ENCODE measurements around the gene UCN3.
"Not testable (repeated sequence)": the region's sequence is repeated elsewhere in the genome, so short reads cannot be mapped to it uniquely, and the experiment has no call there.

The UCN3 gene

DNA sequence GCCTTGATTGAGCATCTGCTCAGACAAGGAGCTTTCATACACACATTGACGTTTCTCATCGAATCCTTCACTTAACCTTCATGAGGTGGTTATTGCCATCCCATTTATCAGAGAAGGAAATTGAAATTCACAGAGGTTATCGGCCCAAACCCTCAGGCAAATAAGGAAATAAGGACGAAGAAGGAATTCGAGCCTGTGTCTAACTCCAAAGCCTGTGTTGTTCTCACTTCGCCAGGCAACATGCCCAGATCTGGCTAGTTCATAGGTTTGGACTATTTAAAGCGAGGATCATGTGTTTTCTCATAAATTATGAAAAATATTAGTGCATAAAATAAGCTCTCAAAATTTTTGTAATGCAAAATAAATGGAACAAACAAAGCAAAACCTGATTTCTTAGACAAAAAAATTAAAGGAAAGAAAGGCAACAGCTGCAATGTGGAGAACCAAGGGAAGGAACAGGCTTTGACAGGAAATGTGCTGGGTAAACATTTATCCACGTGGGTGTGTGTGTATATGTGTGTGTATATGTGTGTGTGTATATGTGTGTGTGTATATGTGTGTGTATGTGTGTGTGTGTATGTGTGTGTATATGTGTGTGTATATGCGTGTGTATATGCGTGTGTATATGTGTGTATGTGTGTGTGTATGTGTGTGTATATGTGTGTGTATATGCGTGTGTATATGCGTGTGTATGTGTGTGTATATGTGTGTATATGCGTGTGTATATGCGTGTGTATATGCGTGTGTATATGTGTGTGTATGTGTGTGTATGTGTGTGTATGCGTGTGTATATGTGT lies 4.8 kb downstream of the UCN3 start:
- no peak for DNase-seq

- DNase-seq = no peak
Measured at GRCh38 chr10:5370493-5371352, 6.0 kb downstream of the UCN3 start.

DNA sequence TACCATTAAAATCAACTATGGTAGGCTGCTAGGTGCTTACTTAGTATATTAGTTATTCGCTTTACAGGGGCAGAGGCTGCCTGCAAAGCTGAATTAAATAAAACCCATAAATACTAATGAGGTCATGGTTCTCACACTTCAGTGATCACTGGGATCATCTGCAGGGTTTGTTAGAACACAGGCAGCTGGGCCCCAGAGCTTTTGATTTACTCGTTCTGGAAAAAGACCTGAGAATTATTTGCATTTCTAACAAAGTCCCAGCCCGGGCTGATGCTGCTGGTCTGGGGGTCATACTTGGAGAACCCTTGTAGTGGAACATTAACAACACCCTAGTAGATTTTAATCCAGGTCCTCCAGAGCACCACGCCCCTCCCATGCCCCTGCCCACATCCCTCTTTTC lies 8.5 kb downstream of the UCN3 start:
- DNase-seq = no peak

GRCh38 chr10:5373891-5374611 lies 9.3 kb downstream of the UCN3 start:
- DNase-seq = no peak

DNA sequence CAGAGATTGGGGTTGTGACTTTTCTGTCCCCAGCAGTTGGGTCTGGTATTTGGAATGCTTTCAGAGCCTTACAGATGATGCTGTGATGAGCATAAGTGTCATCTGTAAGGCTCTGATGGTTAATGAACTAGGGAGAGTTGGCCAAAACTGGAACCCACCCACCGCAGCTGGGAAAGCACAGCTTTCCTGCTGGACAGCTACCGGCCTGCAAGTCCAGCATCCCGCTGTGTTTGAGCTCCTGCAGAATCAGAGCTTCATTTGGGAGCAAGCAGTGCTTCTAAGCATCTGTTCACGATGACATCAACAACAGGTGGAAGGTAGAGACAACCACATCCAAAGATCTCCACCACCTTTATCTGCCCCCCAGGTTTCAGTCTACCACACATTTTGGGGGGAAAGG lies 11.7 kb downstream of the UCN3 start:
- no peak for DNase-seq

DNA sequence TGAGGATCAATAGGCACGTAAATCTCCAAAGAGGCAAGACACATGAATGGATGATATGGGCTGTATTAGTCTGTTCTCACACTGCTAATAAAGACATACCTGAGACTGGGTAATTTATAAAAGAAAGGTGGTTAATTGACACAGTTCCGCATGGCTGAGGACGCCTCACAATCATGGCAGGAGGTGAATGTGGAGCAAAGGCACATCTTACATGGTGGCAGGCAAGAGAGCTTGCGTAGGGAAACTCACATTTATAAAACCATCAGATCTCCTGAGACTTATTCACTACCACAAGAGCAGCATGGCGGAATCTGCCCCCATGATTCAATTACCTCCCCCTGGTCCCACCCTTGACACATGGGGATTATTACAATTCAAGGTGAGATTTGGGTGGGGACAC lies 14.4 kb downstream of the UCN3 start:
- not testable (repeated sequence) for DNase-seq

DNA sequence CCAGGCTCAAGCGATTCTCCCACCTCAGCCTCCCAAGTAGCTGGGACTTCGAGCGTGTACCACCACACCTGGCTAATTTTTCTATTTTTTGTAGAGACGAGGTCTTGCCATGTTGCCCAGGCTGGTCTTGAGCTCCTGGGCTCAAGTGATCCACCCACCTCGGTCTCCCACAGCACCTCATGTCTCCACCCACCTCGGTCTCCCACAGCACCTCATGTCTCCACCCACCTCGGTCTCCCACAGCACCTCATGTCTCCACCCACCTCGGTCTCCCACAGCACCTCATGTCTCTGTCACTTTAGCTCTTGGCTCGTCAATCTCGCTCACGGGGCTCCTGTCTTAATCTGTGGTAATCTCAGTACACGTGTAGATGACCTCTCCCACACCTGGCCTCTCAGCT lies 15.6 kb downstream of the UCN3 start:
- not testable (repeated sequence) for DNase-seq

DNA sequence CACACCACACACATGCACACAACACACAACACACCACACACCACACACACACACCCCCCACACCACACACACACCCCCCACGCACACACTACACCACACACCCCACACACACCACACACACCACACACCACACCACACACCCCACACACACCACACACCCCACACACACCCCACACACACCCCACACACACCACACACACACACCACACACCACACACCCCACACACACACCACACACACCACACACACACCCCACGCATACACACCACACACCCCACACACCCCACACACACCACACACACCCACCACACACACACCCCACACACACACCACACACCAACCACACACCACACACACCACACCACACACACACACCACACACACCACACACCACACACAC lies 16.4 kb downstream of the UCN3 start:
- DNase-seq = no peak

DNA sequence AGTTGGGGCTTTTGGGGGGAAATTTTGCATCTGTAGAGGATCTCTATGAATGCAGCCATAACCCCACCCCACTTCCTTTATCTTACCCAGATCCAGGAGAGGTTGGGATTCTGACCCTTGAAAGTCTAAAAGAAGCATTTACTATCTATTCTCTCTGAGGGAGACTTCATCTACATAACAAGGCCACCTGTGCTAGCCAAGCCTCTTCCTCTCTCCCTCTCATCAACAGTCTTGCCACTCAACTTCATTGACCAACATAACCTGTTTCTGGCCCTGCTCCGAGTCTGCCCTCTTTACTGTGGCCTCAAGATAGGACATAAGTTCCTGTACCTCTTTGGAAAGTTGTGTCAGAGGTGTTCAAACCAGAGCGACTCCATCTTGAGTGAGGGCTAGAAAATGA lies 20.5 kb downstream of the UCN3 start:
- no peak for DNase-seq

GRCh38 chr10:5387169-5387568 lies 22.4 kb downstream of the UCN3 start:
- DNase-seq = no peak

- no peak for DNase-seq
Measured at GRCh38 chr10:5390607-5391205, 25.9 kb downstream of the UCN3 start.

DNA sequence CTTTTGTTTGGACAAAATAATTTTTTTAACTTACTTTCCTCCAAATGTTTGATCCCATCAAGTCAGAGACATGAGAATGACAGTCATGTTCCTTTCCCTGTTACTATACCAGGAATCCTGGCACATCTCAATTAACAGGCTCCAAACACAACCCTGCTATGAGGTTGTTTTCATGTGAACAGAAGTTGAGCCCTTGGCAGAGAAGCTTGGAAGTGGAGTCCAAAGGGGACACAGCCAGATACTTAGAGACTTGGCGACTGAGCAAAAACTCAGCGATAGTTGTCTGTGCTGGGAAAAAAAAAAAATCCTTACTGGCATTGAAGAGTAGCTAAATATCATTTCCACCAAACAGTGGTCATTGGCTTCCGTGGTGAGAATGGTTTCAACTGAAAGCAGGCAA lies 27.0 kb downstream of the UCN3 start:
- DNase-seq = no peak

DNA sequence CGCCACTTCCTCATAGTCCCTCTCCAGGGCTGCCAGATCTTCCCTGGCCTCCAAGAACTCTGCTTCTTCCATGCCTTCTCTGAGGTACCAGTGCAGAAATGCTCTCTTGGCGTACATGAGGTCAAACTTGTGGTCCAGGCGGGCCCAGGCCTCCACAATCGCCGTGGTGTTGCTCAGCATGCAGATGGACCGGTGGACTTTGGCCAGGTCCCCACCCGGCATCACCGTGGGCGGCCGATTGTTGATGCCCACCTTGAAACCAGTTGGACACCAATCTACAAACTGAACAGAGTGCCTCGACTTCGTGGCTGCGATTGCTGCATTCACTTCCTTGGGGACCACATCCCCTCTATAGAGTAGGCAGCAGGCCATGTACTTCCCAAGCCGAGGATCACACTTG lies 28.8 kb downstream of the UCN3 start:
- DNase-seq = no peak

GRCh38 chr10:5395168-5395567 lies 30.4 kb downstream of the UCN3 start:
- no peak for DNase-seq

- no peak for DNase-seq
Measured at GRCh38 chr10:5396556-5397300, 32.0 kb downstream of the UCN3 start.

DNA sequence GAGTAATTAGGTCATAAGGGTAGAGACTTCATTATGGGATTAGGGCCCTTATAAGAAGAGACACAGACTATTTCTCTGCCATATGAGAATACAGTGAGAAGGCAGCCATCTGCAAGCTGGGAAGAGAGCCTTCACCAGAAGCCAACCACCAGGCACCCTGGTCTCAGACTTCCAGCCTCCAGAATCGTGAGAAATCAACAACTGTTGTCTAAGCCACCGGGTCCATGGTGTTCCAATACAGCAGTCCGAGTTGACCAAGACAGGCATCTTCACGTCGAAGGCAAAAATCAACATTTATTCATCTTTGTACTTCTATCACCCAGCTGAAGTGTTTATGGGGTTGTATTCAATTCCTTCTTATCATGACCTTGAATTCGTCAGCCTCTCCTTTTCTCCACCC lies 34.6 kb downstream of the UCN3 start:
- no peak for DNase-seq

- DNase-seq = no peak
Measured at GRCh38 chr10:5400468-5401240, 35.9 kb downstream of the UCN3 start.

DNA sequence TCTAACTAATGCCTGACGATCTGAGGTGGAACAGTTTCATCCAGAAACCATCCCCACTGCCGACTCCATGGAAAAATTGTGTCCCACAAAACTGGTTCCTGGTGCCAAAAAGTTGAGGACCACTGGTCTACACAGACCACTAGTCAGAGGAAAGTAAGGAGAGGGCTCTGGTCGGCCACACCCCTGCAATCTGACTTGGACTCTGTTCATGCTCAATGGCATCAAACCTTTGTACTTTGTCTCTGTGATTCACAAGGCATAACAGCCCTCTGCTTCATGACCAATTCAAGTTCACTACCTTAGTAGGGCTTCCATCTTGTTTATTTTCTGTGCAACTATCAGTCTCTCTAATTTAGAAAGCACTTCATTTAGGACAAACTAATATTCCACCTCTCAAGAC lies 38.0 kb downstream of the UCN3 start:
- DNase-seq = no peak

- DNase-seq = no peak
Measured at GRCh38 chr10:5404208-5405041, 39.7 kb downstream of the UCN3 start, which contains the start of gene TUBAL3. Gene TUBAL3, minus strand, starts transcription at chr10:5404828. Its CDS starts 36 bp downstream, at chr10:5404792.

DNA sequence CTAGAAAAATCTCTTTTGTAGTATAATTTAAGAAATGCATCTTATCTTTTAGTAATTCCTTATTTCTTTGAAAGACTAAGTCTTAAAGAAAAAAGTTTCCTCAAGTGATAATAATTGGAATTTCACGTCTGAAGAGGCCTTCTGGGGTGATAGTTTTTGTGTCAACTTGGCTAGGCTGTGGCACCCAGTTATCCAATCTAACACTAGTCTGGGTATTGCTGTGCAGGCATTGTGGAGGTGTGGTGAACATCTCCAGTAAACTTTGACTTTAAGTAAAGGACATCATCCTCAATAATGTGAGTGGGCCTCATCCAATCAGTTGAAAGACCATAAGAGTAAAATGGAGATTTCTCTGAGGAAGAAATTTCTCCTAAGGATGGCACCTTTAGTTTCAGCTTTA lies 42.2 kb downstream of the UCN3 start:
- DNase-seq = no peak

- not testable (repeated sequence) for DNase-seq
Measured at GRCh38 chr10:5410787-5411186, 46.0 kb downstream of the UCN3 start.
